ENCODE data around the gene CRX. TPM values are rescaled to one million over a fixed set of nuclear protein-coding genes. Genes with fewer than 3 reads are reported as not detected.
"Not testable (repeated sequence)": the region's sequence is repeated elsewhere in the genome, so short reads cannot be mapped to it uniquely, and the experiment has no call there.

The CRX gene
- total and polyA plus RNA-seq, 2 of the 4 experiments (the other 2 are of a cell fraction): not detected

DNA sequence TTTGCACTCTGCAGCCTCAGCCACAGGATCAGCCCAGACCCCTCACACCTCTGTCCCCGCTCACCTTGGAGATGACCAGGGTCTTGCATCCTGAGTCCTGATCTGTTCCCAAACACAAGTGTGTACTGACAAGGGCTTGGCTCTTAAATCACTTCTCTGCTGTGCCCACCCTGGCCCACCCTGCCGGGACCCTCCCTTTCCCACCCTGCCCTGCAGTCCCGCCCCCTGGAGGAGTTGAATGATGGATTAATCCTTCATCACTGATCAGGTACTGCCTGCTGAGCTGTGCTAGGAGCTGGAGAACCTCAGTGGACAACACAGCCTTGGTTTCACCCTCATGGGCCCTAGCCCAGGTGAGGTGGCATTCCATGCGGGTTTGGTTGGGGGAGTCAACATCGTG lies 17.3 kb upstream of the CRX start, which contains the start of gene TPRX1:
Gene TPRX1 (minus strand): TSS at position 101 of the 400 bp plus-strand sequence. CDS start 12 bp downstream, at position 89.
- H3K18ac ChIP-seq (ENCODE audit: low read depth, low read length); H3K9me3 ChIP-seq (ENCODE audit: control insufficient read depth, insufficient read depth, low read length); DNase-seq; H2BK120ac ChIP-seq (ENCODE audit: low read depth, low read length); H3K9me1 ChIP-seq (ENCODE audit: insufficient read depth, low read length); H2AK5ac ChIP-seq (ENCODE audit: low read depth, low read length); POLR2A ChIA-PET (ENCODE audit: unreplicated experiment); H3K56ac ChIP-seq (ENCODE audit: extremely low read depth, insufficient read depth, low read length); H4K5ac ChIP-seq (ENCODE audit: low read depth, low read length); H4K8ac ChIP-seq (ENCODE audit: low read depth in 2 of 2, low read length in 2 of 2); H3K23ac ChIP-seq (ENCODE audit: low read depth, low read length); H2BK20ac ChIP-seq (ENCODE audit: low read depth, low read length); dilution Hi-C loops (cut with HindIII; ENCODE audit: low sequenced_read_pairs, unreplicated experiment); H2BK5ac ChIP-seq (ENCODE audit: low read depth, low read length, poor library complexity, severe bottlenecking); H4K20me1 ChIP-seq (ENCODE audit: insufficient read depth, low read length); H3K27ac ChIP-seq (ENCODE audit: insufficient read depth, low read length); H3K4me2 ChIP-seq (ENCODE audit: low read depth, low read length); CTCF ChIA-PET; H2AK9ac ChIP-seq (replicated peaks; ENCODE audit: low read depth, low read length, poor library complexity); H2AFZ ChIP-seq (replicated peaks; ENCODE audit: low read length, poor library complexity); in situ Hi-C loops (cut with MboI; ENCODE audit: low sequenced_read_pairs); H3K27me3 ChIP-seq (ENCODE audit: control insufficient read depth, insufficient read depth, low read length); H3K36me3 ChIP-seq (ENCODE audit: control insufficient read depth, insufficient read depth, low read length); H4K91ac ChIP-seq (ENCODE audit: insufficient read depth, low read depth, low read length); intact Hi-C loops (cut with micrococcal nuclease); H3K79me1 ChIP-seq (ENCODE audit: low read depth in 1 of 2, low read length in 2 of 2); H3K14ac ChIP-seq (replicated peaks; ENCODE audit: low read depth, low read length); H3K4ac ChIP-seq (ENCODE audit: low read depth, low read length); H3K4me3 ChIP-seq (ENCODE audit: insufficient read depth, low read depth, low read length); BruUV-seq (replicated peaks); H2BK15ac ChIP-seq (ENCODE audit: low read depth, low read length); H3K9ac ChIP-seq (ENCODE audit: low read depth, low read length); ATAC-seq (ENCODE audit: low read depth); H3K4me1 ChIP-seq (ENCODE audit: control insufficient read depth, insufficient read depth, low read length): not testable (repeated sequence)
- 71% methylated on average over 1 of the region's 5 CpGs; no CpG with 5 or more reads in 1 of the 2 experiments for WGBS, 2 experiments (ENCODE audit: extremely low coverage in 2 of 2, insufficient read length in 1 of 2)
